Calu3 (cell line): ENCODE results near the gene CLIC5. TPM values are rescaled to one million over a fixed set of nuclear protein-coding genes. Genes with fewer than 3 reads are reported as not detected.
A peak's percentile ranks its signal among the peaks of the same experiment; 100 is the strongest.

ENCODE experiments used
- BruUV-seq: library from RNA; stranded (reverse); fragments of 400-500 nt; replicated peaks from 2 replicates; lab custom pipeline; 2021; lab: Mats Ljungman, UMichigan
- CTCF ChIA-PET: fragments of 300-600 bp; sonication (Branson Sonifier 250); formaldehyde crosslinking; loops from one replicate; lab custom pipeline; 2022; ENCODE audit warnings: antibody characterized with exemption; lab: Charles Lee
- DNase-seq: peaks from one replicate; pipeline ENCODE4 v3.0.0; 2022
- H3K27ac Mint-ChIP-seq: one replicate; pipeline ENCODE4 v1.8.0; 2022; ENCODE audit warnings: mixed read lengths; ENCODE audit not compliant: unreplicated experiment
- H3K27me3 Mint-ChIP-seq: one replicate; pipeline ENCODE4 v1.8.0; 2022; ENCODE audit warnings: mixed read lengths; ENCODE audit not compliant: unreplicated experiment
- H3K36me3 Mint-ChIP-seq: one replicate; pipeline ENCODE4 v1.8.0; 2022; ENCODE audit warnings: mild to moderate bottlenecking, moderate library complexity, mixed read lengths; ENCODE audit not compliant: insufficient read depth, unreplicated experiment
- H3K4me1 Mint-ChIP-seq: one replicate; pipeline ENCODE4 v1.8.0; 2022; ENCODE audit warnings: mild to moderate bottlenecking, low read depth, mixed read lengths; ENCODE audit not compliant: unreplicated experiment
- H3K4me3 Mint-ChIP-seq: one replicate; pipeline ENCODE4 v1.8.0; 2022; ENCODE audit warnings: mild to moderate bottlenecking, low read depth, moderate library complexity, mixed read lengths; ENCODE audit not compliant: unreplicated experiment
- H3K9me3 Mint-ChIP-seq: one replicate; pipeline ENCODE4 v1.8.0; 2022; ENCODE audit warnings: low read depth, mixed read lengths; ENCODE audit not compliant: unreplicated experiment
- CTCF ChIP-seq: fragments of 200-600 bp; IDR thresholded peaks from one replicate; pipeline ENCODE4 v1.8.0; 2022; ENCODE audit warnings: antibody characterized with exemption; ENCODE audit not compliant: unreplicated experiment
- intact Hi-C: fragments of 100-400 bp; cut with micrococcal nuclease; formaldehyde crosslinking; loops from one replicate; pipeline ENCODE4 v1.10.0; 2022; ENCODE audit not compliant: unreplicated experiment
- total RNA-seq: library from RNA; stranded (reverse); gene quantifications from 2 replicates; pipeline ENCODE4 v1.2.3, GENCODE V29; 2022

CLIC5 gene
- total RNA-seq, 1 experiment from 2014 or later = 3.3 TPM

- peaks cover 26% of the 10 kb centered on the region for H3K27me3 Mint-ChIP-seq
- H3K36me3 Mint-ChIP-seq = peaks cover 16% of the 10 kb centered on the region
- no peak overlapping the region for H3K27ac Mint-ChIP-seq
- CTCF ChIA-PET = no interaction called here
- no TSS peak for BruUV-seq
- H3K4me1 Mint-ChIP-seq = peaks cover 33% of the 10 kb centered on the region
- no peak for TF ChIP-seq CTCF
- DNase-seq = no peak
- no peaks in the 10 kb centered on the region for H3K9me3 Mint-ChIP-seq
- H3K4me3 Mint-ChIP-seq = no peak overlapping the region
- intact Hi-C loops = loop anchor here (10.0 kb wide), 1 partner anchor 79 kb away; no protein-coding TSS in a partner anchor
These were observed 2.0 kb downstream of the CLIC5 start for GRCh38 chr6:46013639-46014038.

- no peak for DNase-seq
- H3K36me3 Mint-ChIP-seq = peaks cover 16% of the 10 kb centered on the region
- CTCF ChIA-PET = no interaction called here
- peaks cover 33% of the 10 kb centered on the region for H3K4me1 Mint-ChIP-seq
- intact Hi-C loops = loop anchor here (10.0 kb wide), 1 partner anchor 78 kb away; no protein-coding TSS in a partner anchor
- no peak overlapping the region for H3K27ac Mint-ChIP-seq
- peaks cover 21% of the 10 kb centered on the region for H3K27me3 Mint-ChIP-seq
- no peak for TF ChIP-seq CTCF
- no TSS peak for BruUV-seq
- H3K9me3 Mint-ChIP-seq = no peaks in the 10 kb centered on the region
- no peak overlapping the region for H3K4me3 Mint-ChIP-seq
These were observed 2.8 kb downstream of the CLIC5 start for GRCh38 chr6:46012834-46013233.

- peak; percentile 49 for DNase-seq
- H3K27me3 Mint-ChIP-seq = peaks cover 19% of the 10 kb centered on the region
These were observed 4.2 kb downstream of the CLIC5 start for GRCh38 chr6:46011188-46012085.

GRCh38 chr6:46010771-46011170 is 4.9 kb downstream of the CLIC5 start:
- H3K9me3 Mint-ChIP-seq = no peaks in the 10 kb centered on the region
- H3K4me3 Mint-ChIP-seq = peak overlapping the region; percentile 53
- peak overlapping the region; percentile 77 for H3K27ac Mint-ChIP-seq
- H3K4me1 Mint-ChIP-seq = peaks cover 23% of the 10 kb centered on the region
- no peak for TF ChIP-seq CTCF
- CTCF ChIA-PET = interaction anchor here (1.1 to 1.5 kb wide), 2 partner anchors 19 to 52 kb away, joined by 3 to 5 read pairs; no protein-coding TSS in a partner anchor
- no TSS peak for BruUV-seq
- peaks cover 13% of the 10 kb centered on the region for H3K27me3 Mint-ChIP-seq
- H3K36me3 Mint-ChIP-seq = peaks cover 15% of the 10 kb centered on the region
- intact Hi-C loops = loop anchor here (10.0 kb wide), 1 partner anchor 76 kb away; no protein-coding TSS in a partner anchor
- DNase-seq = no peak

More at GRCh38 chr6:46011188-46012085, 4.2 kb downstream of the CLIC5 start:
- Mint-ChIP-seq H3K36me3 (peaks cover 16% of the 10 kb centered on the region), H3K27ac (peak overlapping the region; percentile 77), H3K4me1 (peaks cover 27% of the 10 kb centered on the region), H3K4me3 (peak overlapping the region; percentile 53), H3K9me3 (no peaks in the 10 kb centered on the region)
- CTCF ChIA-PET = interaction anchor here (1.1 to 1.5 kb wide), 2 partner anchors 20 to 51 kb away, joined by 3 to 5 read pairs; no protein-coding TSS in a partner anchor
- no peak for TF ChIP-seq CTCF
- no TSS peak for BruUV-seq
- intact Hi-C loops = loop anchor here (10.0 kb wide), 1 partner anchor 77 kb away; no protein-coding TSS in a partner anchor
